Stimulated activated CD4-positive, alpha-beta T cell treated with anti-CD3 and anti-CD28 coated beads, TNF-alpha, amount 100 ng/mL, for 24 hours (primary cell): ENCODE measurements around the gene LRP1B.
"Not testable (repeated sequence)": the region's sequence is repeated elsewhere in the genome, so short reads cannot be mapped to it uniquely, and the experiment has no call there.

Experiments
- DNase-seq, 3 experiments: peaks; one replicate each; pipeline ENCODE4 v3.0.0-alpha.2; 2020; ENCODE audit warnings: low read depth in 3 of 3

The LRP1B gene

DNA sequence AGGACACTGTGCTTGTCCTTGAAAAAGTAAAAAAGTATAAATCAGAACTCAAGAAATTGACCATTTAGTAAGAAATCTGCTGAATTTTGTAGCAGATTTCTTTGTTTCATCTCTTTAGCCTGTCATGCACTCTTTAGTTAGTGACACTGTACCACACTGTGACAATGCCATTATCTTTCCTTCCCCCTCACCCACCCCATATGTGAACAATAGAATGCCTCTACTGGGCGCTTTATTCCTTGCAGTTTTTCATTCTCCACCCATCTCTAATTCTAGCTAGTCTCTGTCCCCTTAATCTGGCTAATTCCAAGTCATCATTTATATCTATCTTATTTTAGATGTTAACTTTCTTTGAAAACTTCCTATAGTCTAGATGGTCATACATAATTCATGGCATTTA, 241.0 kb downstream of the LRP1B start:
- no peak for DNase-seq

DNA sequence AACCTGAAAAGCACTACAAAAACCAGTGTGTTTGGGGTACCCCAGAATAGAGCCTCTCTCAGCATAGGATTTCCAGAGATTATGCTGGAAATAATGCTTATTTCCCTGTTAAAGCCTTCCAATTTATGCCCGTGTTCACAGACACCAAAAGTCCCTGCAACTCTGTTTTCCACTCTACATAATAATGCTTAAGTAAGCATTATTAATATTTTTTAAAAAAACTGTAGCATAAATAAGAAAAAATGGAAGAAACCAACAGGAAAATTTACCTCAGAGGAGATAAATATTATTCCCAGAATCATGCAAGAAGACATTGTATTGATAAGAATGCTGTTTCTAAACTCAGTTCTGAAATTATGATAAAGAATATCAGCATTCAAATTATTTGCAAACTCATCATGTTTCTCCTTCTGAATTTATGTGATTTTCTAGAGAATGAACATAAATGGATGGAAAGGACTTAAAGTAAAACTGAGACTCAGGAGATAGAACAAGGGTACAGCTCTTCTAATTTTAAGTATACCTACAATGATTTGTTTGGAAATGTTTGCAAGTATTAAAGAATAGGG, 241.7 kb downstream of the LRP1B start:
- no peak for DNase-seq

DNA sequence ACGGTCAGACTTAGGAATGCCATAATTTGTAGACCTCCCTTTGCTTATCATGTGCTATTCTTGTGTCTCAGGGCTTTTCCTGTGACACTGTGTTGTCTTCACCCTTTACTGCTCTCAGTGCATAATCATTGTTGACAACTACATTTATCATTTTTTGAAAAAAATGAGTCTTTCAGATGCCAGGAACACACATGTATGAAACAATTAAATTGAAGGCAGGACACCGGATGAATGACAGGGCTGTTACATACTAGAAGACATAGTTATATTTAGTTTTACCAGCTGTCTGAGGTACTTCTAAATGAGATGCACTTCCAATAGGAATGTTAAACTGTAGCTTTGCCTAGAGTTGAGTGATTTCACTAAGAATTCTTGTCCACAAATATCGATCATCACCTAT, 243.5 kb downstream of the LRP1B start:
- no peak for DNase-seq

DNA sequence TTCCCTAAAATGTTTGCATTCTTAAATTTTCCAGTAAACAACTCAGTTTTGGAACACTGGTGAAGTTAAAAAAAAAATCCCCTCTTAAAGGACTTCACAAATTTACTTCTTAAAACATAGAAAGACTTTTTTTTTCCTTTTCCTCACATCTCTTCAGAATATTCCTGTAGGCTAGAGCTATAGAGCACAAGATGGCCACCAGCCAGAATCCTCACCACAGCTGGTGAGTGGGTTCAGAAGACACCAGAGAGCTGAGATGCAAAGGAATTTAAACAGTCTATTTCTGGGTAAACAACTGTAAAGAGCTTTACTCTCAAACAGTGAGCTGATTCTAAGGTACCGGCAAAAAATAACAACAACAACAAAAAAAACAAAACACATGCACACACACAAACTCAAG, 252.8 kb downstream of the LRP1B start:
- DNase-seq = no peak

DNA sequence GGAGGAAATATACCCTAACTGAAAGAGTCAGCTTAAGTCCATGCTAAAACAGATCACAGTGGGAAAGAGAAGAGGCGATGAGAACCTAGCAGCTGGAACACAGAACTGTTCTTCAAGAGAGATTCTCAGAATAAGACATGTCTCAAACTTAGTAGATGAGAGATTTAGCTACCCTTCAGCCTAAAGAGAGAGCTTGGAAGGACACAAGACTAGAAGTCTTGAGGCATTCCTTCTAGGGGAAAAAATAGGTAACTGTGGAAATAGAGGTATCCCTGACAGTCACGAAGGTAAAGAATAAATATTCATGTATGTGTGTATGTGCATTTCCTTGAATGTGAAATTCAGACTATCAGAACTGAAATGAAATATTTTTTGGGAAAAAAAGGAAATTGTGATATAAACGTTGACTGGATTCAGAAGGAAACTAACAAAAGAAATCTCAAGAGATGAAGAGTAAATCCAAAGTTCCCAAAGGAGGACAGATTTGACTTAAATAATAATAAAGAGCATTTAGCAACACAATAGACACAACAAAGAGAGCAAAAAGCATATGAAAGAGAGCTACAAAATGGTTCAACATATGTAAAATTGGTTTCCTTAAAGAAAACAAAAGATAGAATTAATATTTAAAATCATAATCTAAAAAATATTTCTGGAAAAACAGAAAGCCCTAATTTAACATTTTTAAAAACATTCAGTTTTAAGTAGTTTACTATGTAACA, 258.7 kb downstream of the LRP1B start:
- DNase-seq = no peak

DNA sequence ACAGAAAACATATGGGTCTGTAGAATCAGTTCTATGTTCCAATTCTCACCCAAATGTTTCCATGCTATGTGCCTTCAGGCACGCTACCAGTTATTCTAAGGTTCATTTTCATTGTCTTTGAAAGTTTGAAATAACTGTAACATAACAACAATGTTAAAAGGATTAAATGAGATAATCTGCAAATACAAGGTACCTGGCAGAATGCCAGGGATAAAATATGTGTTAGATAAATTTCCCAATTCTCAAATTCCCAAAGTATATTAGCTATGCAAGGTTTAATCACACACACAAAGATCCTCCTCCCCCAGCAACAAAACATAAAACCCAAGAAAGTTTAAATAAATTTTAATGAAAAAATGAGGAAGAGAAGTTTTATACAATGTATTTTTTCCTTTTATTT, 261.2 kb downstream of the LRP1B start:
- DNase-seq = no peak

DNA sequence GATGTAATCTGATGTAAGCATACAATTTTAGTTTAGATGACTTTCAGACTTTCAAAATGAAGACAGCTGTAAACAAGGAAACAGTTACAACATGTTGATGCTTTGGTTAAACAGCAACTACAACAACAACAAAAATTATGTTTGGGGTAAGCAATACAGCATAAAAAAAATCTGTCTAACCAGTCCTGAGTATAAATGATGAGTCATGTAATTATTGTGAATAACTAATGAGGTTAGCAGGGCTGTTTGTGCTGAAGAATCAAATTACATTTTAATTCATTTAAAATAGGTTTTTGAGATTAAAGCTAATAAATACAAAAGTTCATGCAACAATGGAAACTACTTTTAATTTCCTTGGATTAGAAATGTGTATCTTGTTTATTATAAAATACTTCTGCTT, 266.9 kb downstream of the LRP1B start:
- DNase-seq = no peak

DNA sequence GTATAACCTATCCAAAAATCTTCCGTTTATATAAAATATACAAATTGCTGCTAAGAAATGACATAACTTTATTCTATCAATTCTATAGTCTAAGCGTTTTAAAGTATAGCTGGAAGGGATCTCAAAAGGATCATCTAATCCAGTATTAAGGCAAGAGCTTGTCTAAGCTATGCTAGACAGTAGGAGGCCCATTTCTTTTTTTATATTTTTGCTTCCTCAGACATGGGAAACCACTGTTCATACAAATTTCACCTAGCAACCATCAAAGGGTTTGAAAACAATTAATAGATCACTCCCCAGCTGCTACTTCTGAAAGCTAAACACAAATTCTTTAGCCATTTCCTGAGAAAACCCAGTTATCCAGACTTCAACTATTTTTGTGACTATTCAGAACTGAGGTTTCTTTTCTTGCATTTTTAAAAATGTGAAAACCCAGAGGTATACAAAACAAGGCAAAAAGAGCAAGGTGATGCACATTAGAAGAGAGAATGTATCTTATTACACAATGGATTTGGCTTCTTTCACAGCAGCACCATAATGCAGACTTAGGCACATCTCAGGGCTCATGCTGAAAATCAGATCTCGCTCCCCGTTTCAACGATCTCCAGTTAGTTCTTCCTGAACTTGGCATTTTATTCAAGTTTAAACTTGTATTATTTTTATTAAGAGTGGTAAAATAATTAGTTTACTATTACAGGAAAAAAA, 274.4 kb downstream of the LRP1B start:
- DNase-seq = no peak

DNA sequence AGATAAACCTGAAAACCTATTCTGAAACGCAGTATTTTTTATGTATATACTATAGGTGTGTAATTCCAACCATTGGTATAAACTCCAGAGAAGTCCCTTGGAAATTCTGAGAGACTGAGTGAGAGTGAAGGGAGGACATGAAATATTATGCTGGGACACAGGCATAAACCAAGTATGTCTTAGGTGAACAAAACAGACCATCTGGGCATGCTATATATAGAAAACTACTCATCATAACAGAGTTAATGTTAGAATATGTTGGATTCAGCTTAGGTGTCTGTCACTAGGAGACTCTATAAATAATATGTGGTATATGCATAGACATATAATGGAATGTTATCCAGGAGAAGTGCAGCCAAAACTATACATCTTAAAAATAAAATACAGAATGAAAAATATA, 282.6 kb downstream of the LRP1B start:
- DNase-seq = no peak

DNA sequence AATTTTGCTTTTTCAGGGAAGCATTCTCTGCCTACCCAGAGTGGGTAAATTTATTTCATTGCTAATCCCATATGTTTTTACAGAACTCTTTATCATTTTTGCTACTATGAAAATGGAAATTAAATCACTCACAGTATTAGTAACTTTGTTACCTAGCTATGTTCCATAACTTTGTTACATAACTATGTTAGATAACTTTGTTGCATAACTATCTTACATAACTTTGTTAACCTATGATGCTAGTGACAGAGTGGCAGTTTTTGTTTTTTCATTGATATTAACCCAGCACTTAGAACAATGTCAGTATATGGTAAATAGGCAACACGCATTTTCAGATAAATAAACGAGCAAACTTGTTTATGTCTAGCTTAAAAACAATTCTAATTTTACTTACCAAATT, 286.6 kb downstream of the LRP1B start:
- no peak for DNase-seq

DNA sequence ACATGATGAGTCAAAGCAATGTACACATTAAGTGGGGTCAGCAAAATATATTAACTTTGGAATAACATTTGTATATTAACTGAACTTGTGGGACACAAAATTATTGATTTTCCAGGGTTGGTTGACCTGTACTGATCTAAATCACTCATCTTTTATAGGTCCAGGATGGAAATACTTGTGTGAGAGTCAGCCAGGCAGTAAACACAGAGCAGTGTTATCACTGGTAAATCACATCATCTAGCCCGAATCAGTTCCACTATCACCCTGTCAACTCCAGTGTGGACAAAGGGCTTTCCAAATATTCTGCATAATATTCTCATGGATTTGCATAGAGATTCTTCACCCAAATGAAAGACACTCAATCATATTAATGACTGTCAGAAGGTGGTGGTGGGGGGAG, 295.7 kb downstream of the LRP1B start:
- no peak for DNase-seq

DNA sequence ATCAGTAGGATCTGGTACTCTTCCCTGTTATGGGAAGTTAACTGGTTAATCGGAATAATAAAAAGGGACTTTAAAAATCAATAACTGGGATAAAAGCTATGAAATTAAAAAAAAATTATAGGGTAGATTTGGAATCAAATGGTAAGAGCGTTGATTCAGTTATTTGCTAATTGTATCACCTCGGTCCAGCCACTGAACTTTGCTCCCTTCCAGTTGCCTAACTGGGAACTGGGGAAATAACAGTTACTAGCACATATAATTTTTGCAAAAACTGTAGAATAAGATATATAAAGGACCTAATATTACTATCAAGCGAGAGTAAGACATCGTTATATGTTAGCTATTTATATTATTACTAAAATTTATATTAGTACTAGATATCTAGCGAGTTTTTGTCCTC, 302.1 kb downstream of the LRP1B start:
- no peak for DNase-seq

DNA sequence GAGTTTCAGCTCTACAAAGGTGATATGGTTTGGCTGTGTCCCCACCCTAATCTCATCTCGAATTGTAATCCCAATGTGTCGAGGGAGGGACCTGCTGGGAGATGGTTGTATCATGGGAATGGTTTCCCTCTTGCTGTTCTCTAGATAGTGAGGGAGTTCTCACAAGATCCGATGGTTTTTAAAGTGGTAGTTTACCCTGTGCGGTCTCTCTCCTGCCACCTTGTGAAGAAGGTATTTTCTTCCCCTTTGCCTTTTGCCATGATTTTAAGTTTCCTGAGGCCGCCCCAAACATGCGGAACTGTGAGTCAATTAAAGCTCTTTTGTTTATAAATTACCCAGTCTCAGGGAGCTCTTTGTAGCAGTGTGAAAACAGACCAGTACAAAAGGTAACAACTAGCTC, 306.0 kb downstream of the LRP1B start:
- no peak for DNase-seq

DNA sequence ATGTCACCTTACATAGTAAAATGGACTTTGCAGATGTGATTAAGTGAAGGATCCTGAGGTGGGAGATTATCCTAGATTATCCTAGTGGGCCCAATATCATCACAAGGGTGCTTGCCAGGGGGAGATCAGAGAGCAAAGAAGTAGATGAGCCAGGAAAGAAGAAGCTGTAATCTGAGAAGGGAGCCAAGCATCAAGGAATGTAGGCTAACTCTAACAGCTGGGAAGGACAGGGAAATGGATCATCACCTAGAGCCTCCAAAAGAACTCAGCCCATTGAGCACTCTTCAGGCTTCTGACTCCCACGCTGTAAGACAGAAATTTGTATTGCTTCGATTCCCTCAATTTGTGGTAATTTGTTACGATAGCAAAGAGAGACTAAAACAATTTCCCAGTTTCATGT, 309.9 kb downstream of the LRP1B start:
- DNase-seq = no peak

DNA sequence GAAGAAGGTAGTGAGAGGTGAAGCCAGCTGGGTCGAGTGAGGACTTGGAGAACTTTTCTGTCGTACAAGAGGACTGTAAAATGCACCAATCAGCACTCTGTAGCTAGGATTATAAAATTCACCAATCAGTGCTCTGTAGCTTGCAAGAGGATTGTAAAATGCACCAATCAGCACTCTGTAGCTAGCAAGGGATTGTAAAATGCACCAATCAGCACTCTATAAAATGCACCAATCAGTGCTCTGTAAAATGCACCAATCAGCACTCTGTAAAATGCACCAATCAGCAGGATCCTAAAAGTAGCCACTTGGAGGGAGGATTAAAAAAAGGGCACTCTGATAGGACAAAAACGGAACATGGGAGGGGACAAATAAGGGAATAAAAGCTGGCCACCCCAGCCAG, 315.5 kb downstream of the LRP1B start:
- DNase-seq = not testable (repeated sequence)

DNA sequence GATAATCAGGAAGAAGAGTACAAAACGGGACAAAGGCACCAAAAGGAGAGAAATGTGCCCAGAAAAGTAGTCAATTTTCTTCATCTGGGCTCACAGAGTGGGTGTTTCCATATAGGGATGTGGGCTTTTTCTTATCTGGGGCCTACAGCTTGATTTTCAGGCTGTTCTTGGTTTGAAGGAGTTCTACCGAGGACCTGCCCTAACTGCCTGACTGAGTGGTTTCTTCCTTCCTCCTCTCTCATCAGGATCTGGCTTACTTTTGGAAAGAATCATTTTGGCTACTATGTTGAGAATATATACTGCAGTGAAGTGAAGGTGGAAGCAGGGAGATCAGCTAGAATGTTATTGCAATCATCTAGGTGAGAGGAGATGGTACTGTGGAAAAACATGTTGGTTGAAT, 316.7 kb downstream of the LRP1B start:
- DNase-seq = no peak

DNA sequence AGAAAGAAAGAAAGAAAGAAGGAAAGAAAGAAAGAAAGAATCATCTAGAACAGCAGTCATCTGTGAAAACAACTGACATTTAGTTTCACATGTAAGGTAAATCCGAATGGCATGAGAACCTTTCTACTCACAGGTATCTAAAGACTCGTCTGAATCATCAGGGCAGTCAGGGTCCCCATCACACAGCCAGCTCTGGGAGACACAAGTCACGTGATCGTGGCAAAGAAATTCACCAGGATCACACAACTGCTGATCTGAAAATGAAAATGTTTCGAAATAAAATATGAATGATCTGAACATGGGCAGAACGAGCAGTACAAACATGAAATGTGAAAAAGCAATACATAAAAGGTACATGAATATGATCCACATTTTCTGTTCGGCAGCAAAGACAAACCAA, 320.7 kb downstream of the LRP1B start:
- no peak for DNase-seq

DNA sequence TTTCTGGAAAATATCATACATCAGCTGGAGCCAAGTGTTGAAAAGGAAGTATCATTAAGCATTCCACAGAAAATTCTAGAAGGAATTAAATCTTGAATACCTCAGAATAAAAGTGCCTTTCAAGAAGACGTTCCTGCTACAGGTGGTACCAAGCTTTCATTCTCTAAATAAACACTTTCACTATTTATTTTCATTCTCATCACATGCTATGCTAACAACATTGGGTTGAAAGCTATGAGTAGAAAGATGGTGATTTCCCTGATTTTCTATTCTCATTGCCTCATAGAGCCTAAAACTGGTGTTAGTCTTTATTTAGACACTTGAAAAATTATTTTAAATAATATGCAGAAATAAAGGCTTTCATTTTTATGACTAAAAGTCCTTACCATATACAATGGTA, 324.7 kb downstream of the LRP1B start:
- no peak for DNase-seq

DNA sequence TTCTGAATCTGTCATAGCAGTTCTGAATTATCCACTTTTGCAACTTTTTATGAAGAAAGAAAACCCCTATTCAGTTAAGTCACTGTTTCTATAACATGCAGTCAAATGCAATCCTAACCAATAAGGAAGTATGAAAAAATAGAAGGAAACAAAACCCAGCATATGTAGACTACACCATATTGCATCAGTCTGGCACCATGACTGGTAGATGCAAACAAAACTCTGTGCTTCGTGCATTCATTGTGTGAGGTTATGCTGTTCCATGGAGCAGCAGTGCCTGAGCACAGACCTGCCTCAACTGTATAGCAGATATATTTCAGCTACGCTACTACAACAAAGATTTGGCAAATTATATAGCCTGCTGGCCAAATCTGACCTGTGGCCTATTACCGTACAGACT, 325.5 kb downstream of the LRP1B start:
- no peak for DNase-seq

DNA sequence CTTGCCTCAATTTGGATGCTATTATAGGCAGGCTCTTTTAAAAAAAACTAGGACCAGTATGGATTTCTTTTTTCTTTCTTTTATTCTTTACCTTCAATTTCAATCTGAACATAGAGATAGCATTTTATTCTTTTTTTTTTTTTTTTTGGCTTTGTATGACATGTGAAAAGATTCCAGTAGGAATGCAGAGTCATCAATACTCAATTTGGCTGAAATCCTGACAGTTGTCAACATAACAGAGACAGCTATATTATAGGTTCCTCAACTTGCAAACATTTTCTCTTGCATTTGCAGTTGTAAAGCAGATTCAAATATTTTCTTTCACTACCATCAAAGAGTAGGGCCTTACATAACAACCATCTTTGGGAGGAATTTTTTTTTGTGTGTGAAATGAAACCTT, 334.4 kb downstream of the LRP1B start:
- DNase-seq = no peak

DNA sequence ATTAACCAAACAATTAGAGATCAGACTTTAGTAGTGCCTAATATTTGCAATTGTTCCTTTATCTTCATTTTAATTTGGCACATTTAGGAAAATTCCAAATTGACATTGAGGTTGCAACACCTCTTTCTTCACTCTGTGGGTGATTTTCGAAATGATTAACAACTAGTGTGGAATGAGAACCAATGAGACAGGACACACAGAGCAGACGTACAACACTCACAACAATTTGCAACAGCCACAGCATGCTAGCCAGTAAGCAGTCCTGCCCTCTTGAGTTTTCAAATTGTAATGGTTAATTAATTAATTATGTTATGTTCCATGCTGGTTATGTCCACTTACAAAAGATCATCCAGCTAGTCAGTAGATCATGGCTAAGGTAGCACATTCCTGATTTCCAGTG, 339.3 kb downstream of the LRP1B start:
- no peak for DNase-seq

DNA sequence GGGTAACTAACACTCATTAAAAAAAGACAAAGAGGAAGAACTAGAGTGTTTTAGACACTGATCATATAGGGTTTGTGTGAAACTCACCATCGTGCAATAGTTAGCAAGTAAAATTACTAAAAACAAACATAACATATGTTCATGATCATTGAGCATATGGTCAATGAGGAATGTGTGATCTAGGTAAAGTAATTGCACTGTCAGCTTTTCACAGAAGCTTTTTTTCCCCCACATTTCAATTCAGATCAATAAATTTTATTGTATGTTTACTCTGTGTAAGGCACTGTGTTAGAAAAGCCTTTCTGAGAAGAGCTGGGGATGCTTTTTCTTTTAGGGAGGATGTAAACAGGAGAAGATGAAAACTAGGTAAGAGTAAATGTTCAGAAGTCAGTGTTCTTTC, 348.2 kb downstream of the LRP1B start:
- no peak for DNase-seq

DNA sequence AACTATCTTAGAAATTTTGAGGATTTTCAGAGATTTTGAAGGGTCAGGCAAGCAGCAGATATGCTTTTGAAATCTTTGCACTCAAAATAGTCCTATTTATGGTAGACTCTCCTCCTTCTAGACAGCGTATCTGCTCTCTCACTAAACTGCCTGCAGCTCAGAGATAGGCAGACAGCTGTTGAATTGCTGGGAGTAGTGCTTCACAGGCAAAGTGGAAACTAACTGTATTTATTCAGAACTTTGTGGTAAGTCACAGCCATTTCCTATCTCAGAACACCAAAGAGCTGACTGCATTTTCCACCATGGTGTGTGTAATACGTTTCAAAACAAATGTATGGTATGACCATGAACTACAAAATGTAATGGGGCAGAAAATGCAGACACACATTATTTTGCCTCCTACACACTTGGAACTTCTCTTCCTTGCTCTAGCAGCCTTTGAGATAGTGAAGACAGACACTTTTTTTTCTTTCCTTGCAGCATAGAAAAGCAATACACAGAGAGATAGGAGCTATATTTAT, 352.4 kb downstream of the LRP1B start:
- no peak for DNase-seq
